ENCODE measurements around the gene BFSP1. TPM values are rescaled to one million over a fixed set of nuclear protein-coding genes. Genes with fewer than 3 reads are reported as not detected.

The BFSP1 gene
- total RNA-seq, 1 donor from 2014 or later: 3.9 TPM

DNA sequence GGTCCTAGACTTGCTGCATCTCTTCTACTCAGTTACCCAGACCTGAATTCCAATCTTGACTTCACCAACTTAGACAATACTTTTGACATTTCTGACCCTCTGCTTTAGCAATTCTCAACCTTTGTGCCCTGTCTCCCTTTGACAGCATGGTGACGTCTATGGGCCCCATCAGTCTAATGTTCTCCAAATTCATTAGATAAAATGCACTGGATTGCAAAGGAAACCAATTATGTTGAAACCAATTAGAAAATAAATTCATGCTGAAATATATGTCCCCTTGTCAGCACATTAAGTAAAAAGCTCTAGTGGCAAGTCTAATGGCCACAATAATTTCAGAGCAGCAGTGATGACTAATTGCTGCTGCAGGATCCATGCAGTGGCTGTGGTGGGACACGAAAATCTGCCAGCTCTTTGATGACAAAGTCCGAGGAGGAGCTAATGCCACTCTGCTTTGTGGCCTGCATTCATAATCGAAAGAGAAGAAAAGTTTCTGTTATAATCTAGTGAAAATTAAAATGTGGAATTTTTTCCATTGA, 64.0 kb downstream of the BFSP1 start:
- H3K27me3 Mint-ChIP-seq (ENCODE audit: low read depth): no peaks in the 10 kb centered on the region
- no peak overlapping the region for H3K27ac Mint-ChIP-seq (ENCODE audit: unreplicated experiment)
- H3K9me3 Mint-ChIP-seq: no peaks in the 10 kb centered on the region
- no peak overlapping the region for H3K4me3 Mint-ChIP-seq
- H3K4me1 Mint-ChIP-seq: no peaks in the 10 kb centered on the region
- no peaks in the 10 kb centered on the region for H3K36me3 Mint-ChIP-seq (ENCODE audit: low read depth)
- TF ChIP-seq, protein P1, sequence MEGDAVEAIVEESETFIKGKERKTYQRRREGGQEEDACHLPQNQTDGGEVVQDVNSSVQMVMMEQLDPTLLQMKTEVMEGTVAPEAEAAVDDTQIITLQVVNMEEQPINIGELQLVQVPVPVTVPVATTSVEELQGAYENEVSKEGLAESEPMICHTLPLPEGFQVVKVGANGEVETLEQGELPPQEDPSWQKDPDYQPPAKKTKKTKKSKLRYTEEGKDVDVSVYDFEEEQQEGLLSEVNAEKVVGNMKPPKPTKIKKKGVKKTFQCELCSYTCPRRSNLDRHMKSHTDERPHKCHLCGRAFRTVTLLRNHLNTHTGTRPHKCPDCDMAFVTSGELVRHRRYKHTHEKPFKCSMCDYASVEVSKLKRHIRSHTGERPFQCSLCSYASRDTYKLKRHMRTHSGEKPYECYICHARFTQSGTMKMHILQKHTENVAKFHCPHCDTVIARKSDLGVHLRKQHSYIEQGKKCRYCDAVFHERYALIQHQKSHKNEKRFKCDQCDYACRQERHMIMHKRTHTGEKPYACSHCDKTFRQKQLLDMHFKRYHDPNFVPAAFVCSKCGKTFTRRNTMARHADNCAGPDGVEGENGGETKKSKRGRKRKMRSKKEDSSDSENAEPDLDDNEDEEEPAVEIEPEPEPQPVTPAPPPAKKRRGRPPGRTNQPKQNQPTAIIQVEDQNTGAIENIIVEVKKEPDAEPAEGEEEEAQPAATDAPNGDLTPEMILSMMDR (conservative IDR thresholded peaks at IDR 0.05): no peak
- no peak for DNase-seq (ENCODE audit: low read depth, low spot score)

DNA sequence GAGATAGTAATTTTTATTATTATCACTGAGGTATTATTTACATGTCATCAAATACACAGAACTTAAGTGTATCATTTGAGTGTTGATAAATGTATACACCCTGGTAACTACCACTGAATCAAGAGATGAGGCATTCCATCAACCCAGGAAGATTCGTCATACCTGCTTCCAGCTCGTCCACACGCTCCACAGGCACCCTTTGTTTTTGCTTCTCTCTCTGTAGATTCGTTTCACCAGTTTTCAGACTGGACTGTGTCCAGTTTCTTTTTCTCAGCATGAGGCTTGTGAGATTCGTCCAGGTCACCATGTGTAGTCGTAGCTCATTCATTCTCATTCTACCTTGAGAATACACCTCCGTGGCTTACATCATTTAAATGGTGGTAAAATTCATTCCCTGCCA, 64.5 kb downstream of the BFSP1 start:
- no peak overlapping the region for H3K4me3 Mint-ChIP-seq
- H3K4me1 Mint-ChIP-seq: no peaks in the 10 kb centered on the region

DNA sequence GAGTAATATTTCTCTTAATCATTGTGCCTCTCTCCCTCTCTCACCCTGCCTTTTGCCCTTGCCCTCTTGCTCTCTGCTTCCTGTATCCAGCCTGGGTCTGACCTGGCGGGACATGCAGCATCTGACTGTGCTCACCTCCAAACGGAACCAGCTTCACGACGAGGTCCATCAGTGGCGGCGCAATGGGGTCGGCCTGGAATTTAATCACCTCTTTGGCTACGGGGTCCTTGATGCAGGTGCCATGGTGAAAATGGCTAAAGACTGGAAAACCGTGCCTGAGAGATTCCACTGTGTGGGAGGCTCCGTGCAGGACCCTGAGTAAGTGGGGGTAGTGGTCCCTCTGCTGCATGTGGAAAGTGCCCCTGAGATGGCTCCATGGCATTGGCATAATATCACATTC, 65.9 kb downstream of the BFSP1 start:
- no peaks in the 10 kb centered on the region for H3K9me3 Mint-ChIP-seq
- TF ChIP-seq, protein P1 (conservative IDR thresholded peaks at IDR 0.05): no peak
- DNase-seq (ENCODE audit: low read depth, low spot score): no peak
- H3K36me3 Mint-ChIP-seq (ENCODE audit: low read depth): no peaks in the 10 kb centered on the region
- H3K27ac Mint-ChIP-seq (ENCODE audit: unreplicated experiment): peak overlapping the region; percentile 71
- H3K27me3 Mint-ChIP-seq (ENCODE audit: low read depth): no peaks in the 10 kb centered on the region
- no peaks in the 10 kb centered on the region for H3K4me1 Mint-ChIP-seq
- no peak overlapping the region for H3K4me3 Mint-ChIP-seq

More for the DNA sequence above, 64.5 kb downstream of the BFSP1 start:
- no peak overlapping the region for H3K27ac Mint-ChIP-seq (ENCODE audit: unreplicated experiment)
- no peak for DNase-seq (ENCODE audit: low read depth, low spot score)
- H3K27me3 Mint-ChIP-seq (ENCODE audit: low read depth): no peaks in the 10 kb centered on the region
- TF ChIP-seq, protein P1 (conservative IDR thresholded peaks at IDR 0.05): no peak
- H3K36me3 Mint-ChIP-seq (ENCODE audit: low read depth): no peaks in the 10 kb centered on the region
- H3K9me3 Mint-ChIP-seq: no peaks in the 10 kb centered on the region

DNA sequence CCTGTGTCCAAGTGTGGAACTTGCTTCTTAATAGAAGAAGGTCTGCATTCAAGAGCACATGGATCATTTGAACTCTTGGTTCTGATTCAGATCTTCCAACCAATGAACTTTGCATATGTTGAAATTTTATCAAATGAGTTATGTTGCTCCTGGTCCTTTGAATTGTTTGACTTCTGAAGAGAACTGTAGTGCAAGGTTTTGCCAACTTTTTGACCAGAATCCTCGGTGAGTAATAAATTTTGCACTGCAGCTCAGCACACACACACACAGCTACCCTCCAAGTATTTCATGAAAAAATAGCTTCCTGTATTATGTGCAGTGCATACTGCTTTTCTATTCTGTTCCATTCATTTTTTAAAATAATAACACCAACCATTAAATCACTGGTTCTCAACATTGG, 67.5 kb downstream of the BFSP1 start:
- TF ChIP-seq, protein P1 (conservative IDR thresholded peaks at IDR 0.05): no peak
- Mint-ChIP-seq H3K27me3 (ENCODE audit: low read depth) (no peaks in the 10 kb centered on the region), H3K27ac (ENCODE audit: unreplicated experiment) (no peak overlapping the region), H3K4me1 (no peaks in the 10 kb centered on the region), H3K36me3 (ENCODE audit: low read depth) (no peaks in the 10 kb centered on the region), H3K9me3 (no peaks in the 10 kb centered on the region), H3K4me3 (no peak overlapping the region)
- no peak for DNase-seq (ENCODE audit: low read depth, low spot score)

DNA sequence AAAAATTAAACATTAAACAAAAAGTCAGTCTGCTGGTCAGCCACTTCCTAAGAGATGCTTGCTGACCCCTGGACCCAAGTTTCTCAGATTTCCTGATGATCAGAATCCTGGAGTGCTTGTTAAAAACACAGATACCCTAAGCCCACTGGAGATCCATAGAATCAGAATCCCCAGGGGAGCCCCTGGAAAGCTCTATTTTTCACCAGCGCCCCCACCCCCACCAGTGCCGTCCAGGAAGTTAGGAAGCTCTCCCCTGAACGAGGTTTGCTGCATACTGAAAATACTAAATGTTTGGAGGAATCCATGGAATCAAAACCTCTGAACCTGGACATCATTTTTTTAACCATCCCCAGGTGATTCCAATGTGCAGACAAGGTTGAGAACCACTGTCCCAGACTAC, 69.2 kb downstream of the BFSP1 start:
- TF ChIP-seq, protein P1 (conservative IDR thresholded peaks at IDR 0.05): no peak
- H3K27me3 Mint-ChIP-seq (ENCODE audit: low read depth): no peaks in the 10 kb centered on the region
- H3K4me1 Mint-ChIP-seq: no peaks in the 10 kb centered on the region
- no peaks in the 10 kb centered on the region for H3K9me3 Mint-ChIP-seq
- DNase-seq (ENCODE audit: low read depth, low spot score): no peak
- H3K4me3 Mint-ChIP-seq: no peak overlapping the region
- H3K27ac Mint-ChIP-seq (ENCODE audit: unreplicated experiment): no peak overlapping the region
- no peaks in the 10 kb centered on the region for H3K36me3 Mint-ChIP-seq (ENCODE audit: low read depth)
